Kidney (tissue), 14 donors: ENCODE results near the gene NKX2-2. TPM values are rescaled to one million over a fixed set of nuclear protein-coding genes. Genes with fewer than 3 reads are reported as not detected.

Experiments used
- DNase-seq, 5 donors: peaks; one replicate each; pipeline ENCODE4 v3.0.0-alpha.2; 2013 to 2020
- FAIRE-seq: peaks from 2 replicates; lab custom pipeline; 2012; peaks lifted over from hg19 to GRCh38; lab: Jason Lieb, UNC
- H3K27ac ChIP-seq, 2 donors: one replicate each; pipeline ENCODE4 v1.7.0; 2013; ENCODE audit warnings: low read depth in 2 of 2, low read length in 2 of 2, inconsistent platforms in 1 of 2
- H3K27me3 ChIP-seq: one replicate; pipeline ENCODE4 v1.7.1; 2013; ENCODE audit warnings: low read length, inconsistent platforms; ENCODE audit not compliant: control insufficient read depth, insufficient read depth
- H3K36me3 ChIP-seq, 3 donors: one replicate each; pipeline versions ENCODE4 v1.7.0 to v1.7.1; 2013; ENCODE audit warnings: low read length in 3 of 3, control low read depth in 1 of 3, inconsistent platforms in 1 of 3; ENCODE audit not compliant: insufficient read depth in 3 of 3, control insufficient read depth in 2 of 3
- H3K4me1 ChIP-seq, 3 donors: one replicate each; pipeline versions ENCODE4 v1.7.0 to v1.7.1; 2013; ENCODE audit warnings: low read length in 3 of 3, inconsistent platforms in 1 of 3, low read depth in 1 of 3; ENCODE audit not compliant: control insufficient read depth in 2 of 3, insufficient read depth in 2 of 3
- H3K4me3 ChIP-seq, 3 donors: one replicate each; pipeline versions ENCODE4 v1.7.0 to v1.8.1; 2013; ENCODE audit warnings: low read length in 3 of 3, control low read depth in 1 of 3, inconsistent platforms in 1 of 3
- H3K9ac ChIP-seq, 3 donors: one replicate each; pipeline versions ENCODE4 v1.7.0 to v1.7.1; 2013; ENCODE audit warnings: low read length in 3 of 3, control low read depth in 1 of 3, inconsistent platforms in 1 of 3
- H3K9me3 ChIP-seq, 3 donors: one replicate each; pipeline versions ENCODE4 v1.7.0 to v1.7.1; 2013; ENCODE audit warnings: low read length in 3 of 3, control low read depth in 1 of 3, inconsistent platforms in 1 of 3; ENCODE audit not compliant: control insufficient read depth in 2 of 3, insufficient read depth in 1 of 3
- intact Hi-C: fragments of 100-400 bp; cut with DNase I; formaldehyde crosslinking; loops from one replicate; pipeline ENCODE4 v1.11.1; 2022
- polyA plus RNA-seq: library from polyadenylated mRNA; stranded (reverse); fragments of 350-450 nt; fragmentation: Illumina TruSeq; extraction: RNeasy Lipid Tissue Mini Kit (QIAGEN cat#74804); gene quantifications from one replicate; pipeline ENCODE4 v1.2.3, GENCODE V29; 2014; ENCODE audit warnings: low read depth, low replicate concordance; ENCODE audit not compliant: insufficient read depth
- total RNA-seq: library from RNA; stranded (reverse); fragmentation: NEBNext Ultra II Directional; extraction: Animal tissue kit (Norgen Biotek cat#: 25700); gene quantifications from one replicate; pipeline ENCODE4 v1.2.1, GENCODE V29; 2021
- TF ChIP-seq, protein P1 (sequence below): IDR thresholded peaks from 3 replicates; pipeline ENCODE4 v1.5.1; 2012; ENCODE audit warnings: mild to moderate bottlenecking, moderate library complexity, borderline replicate concordance; ENCODE audit not compliant: insufficient read depth; ENCODE audit errors: extremely low read depth
- donor health status: control.
- donor health status: control.
- donor health status: control.
- donor health status: control.
- donor health status: control.
- donor health status: DM: yes; HTN: yes; CAD: no.
- donor health status: Normal renal cell carcinoma (clear cell type).

NKX2-2 gene
- total and polyA plus RNA-seq, 2 donors from 2014 or later = not detected

DNA sequence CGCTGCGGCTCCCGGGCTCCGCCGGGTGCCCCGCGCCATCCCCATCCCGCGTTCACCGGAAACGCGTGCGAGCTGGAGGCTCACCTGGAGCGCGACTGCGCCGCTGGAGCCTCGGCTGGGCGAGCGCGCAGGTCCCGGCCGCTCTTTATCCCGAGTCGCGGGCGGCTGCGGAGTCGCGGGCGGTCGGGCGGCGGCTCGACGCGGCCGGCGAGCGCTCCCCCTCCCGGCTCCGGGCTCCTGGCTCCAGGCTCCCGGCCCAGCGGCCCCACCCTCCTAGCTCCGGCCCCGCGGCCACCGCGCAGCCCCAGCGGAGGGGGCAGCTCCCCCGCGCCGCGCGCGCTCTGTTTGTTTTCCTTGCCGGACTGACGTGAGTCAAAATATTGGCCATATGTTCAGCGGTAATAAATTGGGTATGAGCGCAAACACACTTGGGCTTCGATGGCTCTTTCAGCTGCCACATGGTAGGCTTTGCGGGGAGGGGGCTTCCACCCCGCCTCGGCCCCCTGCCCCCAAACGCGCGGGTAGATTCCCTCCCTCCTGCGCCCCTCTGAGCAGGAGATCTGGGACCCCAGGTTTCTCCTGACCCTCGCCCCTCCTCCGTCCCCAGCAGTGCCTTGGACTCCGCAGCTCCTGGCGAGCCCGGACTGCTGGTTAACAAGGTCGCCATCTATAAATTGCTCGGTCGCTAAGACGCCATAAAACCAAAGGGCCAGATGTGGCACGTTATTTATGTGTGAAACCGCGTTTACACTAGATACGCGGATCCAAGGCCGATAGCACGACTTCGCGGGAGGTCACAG lies 8.8 kb upstream of the NKX2-2 start:
- TF ChIP-seq, protein P1, sequence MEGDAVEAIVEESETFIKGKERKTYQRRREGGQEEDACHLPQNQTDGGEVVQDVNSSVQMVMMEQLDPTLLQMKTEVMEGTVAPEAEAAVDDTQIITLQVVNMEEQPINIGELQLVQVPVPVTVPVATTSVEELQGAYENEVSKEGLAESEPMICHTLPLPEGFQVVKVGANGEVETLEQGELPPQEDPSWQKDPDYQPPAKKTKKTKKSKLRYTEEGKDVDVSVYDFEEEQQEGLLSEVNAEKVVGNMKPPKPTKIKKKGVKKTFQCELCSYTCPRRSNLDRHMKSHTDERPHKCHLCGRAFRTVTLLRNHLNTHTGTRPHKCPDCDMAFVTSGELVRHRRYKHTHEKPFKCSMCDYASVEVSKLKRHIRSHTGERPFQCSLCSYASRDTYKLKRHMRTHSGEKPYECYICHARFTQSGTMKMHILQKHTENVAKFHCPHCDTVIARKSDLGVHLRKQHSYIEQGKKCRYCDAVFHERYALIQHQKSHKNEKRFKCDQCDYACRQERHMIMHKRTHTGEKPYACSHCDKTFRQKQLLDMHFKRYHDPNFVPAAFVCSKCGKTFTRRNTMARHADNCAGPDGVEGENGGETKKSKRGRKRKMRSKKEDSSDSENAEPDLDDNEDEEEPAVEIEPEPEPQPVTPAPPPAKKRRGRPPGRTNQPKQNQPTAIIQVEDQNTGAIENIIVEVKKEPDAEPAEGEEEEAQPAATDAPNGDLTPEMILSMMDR = no peak
- intact Hi-C loops = no loop called here
- no peaks in the 10 kb centered on the region for H3K36me3 ChIP-seq
- H3K9me3 ChIP-seq = no peaks in the 10 kb centered on the region
- H3K27me3 ChIP-seq = peaks cover 57% of the 10 kb centered on the region
- no peak for FAIRE-seq
- H3K9ac ChIP-seq = no peak overlapping the region
- no peaks in the 10 kb centered on the region for H3K4me1 ChIP-seq
- no peak overlapping the region for H3K4me3 ChIP-seq
- no peak overlapping the region for H3K27ac ChIP-seq
- DNase-seq = peak in 2 of 5 donors; percentile 43 to 65

DNA sequence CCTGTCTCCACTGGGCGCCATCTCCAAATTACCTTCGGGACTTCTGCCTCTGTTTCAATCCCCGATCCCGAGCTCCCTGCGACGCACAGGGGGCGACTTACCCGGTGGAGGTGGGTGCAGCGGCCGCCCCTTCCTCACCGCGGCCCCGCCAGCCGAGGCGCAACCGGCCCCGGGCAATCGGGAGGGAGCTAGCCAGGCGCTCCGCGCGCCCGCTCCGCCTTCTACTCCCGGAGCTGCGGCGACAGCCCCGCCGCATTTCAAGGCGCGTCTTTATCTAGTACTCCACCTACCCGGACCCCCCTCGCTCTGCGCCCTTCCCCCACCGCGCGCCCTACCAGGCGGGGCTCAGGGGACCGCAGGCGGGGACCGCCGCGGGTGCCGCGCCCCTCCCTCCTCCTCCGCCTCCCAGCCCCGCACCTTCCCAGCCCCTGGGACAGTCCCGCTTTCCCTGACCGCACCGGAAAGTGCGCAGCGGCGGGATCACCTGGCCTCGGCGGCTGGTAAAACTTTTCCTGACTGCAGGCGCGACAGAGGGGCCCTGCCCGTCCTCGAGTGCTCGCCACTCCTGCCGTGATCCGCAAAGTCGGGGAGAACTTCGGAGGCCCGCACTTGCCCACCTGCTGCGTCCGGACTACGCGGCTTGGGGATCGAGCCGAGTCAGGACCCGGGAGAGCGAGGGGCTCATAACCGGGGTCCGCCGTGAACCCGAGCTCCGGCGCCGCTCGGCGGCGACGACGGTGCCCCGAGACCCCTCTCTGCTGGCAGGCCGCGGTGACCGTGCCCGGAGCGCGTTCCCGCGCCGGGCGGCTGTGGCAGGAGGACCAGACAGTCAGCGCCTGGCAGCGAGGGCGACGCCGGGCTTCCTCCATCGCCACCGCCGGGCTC lies 8.0 kb upstream of the NKX2-2 start:
- no peak for FAIRE-seq
- no peak overlapping the region for H3K27ac ChIP-seq

DNA sequence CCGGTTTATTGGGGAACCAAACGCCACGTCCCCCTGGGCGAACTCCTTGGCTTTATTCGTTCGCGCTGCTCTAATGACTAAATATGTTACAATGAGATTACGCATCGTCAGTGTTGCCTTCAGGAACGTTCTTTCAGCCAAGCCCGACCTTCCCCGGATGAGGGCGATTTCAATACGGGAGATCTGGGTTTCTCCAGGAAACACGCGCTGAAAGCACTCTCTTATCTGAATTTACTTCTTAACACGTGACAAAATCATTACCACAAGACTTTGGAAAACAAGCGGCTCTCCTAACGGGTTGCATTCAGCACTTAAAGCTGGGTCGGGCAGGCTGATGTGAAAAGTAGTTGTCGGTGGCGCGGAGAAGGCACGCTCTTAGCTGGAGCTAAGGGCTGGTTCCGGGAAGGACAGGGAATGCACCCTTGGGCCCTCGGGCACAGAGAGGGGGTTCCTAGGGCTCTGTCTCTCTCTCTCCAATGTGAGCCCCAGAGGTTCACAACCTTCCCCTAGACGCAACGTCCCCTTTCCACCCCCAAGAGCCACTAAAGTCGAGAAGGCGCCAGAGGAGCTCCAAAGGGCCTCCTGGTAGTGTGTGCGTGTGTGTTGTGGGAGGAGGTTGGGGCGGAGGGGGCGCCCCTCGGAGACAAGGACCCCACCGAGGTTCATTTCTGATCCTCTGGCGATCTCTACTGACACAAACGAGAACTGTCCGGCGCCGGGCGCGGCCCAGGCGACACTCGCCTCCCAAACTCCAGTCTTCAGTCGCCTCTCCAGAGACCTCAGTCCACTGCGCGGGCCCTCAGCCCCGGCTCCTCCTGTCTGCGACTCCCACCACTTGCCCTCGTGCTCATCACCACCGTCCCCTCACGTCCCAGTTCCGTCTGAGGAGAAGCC lies 7.1 kb upstream of the NKX2-2 start:
- FAIRE-seq = no peak
- H3K9me3 ChIP-seq = no peaks in the 10 kb centered on the region
- peaks cover 66% of the 10 kb centered on the region for H3K27me3 ChIP-seq
- no peak overlapping the region for H3K4me3 ChIP-seq
- no peak overlapping the region for H3K27ac ChIP-seq
- intact Hi-C loops = no loop called here
- TF ChIP-seq, protein P1 = no peak
- no peak overlapping the region for H3K9ac ChIP-seq
- no peaks in the 10 kb centered on the region for H3K36me3 ChIP-seq
- no peaks in the 10 kb centered on the region for H3K4me1 ChIP-seq
- peak in 1 of 5 donors; percentile 39 for DNase-seq

More for the DNA sequence above, 8.0 kb upstream of the NKX2-2 start:
- Histone ChIP-seq H3K4me3 (no peak overlapping the region), H3K36me3 (no peaks in the 10 kb centered on the region), H3K27me3 (peaks cover 59% of the 10 kb centered on the region), H3K9ac (no peak overlapping the region), H3K4me1 (no peaks in the 10 kb centered on the region), H3K9me3 (no peaks in the 10 kb centered on the region)
- peak in 2 of 5 donors; percentile 33 to 60 for DNase-seq
- intact Hi-C loops = no loop called here
- TF ChIP-seq, protein P1 = no peak
